ENCODE results near the gene HOTAIR.
A peak's percentile ranks its signal among the peaks of the same experiment; 100 is the strongest.

HOTAIR gene

GRCh38 chr12:53998110-53998899, 23.6 kb upstream of the HOTAIR start:
- DNase-seq: no peak

DNA sequence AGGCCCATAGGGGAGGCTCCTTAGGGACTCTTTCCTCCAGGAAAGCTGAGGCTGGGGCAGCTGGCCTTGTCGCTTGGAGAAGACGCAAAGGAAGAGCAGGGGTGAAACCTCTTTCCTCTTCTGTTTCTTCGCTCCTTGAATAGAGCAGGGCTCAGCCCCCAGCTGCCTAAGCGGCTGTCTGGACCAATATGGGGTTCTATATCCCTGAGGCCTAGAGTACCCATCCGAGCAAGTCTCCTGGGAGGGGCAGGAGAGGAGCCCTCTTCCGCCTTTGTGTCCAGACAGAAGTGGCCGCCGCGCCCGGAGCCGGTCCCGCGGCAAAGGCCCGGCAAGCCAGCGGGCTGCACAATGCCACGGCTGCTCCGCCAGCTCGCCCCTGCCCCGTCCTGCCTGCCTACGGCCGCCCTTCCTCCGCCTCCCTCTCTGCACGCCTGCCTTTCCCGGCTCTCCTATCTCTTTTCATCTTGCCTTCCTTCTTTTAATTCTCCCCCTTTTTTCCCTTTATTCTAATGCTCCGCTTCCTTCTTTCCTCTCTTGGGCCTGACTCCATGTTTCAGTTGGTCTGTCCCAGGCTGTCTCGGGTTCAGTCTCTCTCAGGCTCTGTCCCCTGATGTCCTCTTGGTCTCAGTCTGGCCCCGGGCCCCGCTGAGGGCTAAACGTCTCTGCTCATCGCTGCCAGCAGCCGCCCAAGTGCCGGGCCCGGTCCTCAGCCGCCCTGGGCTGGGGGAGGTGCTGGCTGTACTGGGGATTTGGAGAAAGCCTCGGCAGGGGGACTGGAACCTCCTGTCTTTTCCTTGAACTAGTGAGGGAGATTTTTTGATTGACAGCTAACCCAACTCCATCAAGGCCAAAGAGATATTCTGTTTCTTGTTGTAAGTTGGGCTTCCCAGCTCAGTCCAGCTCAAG, 22.7 kb upstream of the HOTAIR start:
- no peak for DNase-seq

GRCh38 chr12:53996240-53997203, 21.8 kb upstream of the HOTAIR start:
- no peak for DNase-seq

DNA sequence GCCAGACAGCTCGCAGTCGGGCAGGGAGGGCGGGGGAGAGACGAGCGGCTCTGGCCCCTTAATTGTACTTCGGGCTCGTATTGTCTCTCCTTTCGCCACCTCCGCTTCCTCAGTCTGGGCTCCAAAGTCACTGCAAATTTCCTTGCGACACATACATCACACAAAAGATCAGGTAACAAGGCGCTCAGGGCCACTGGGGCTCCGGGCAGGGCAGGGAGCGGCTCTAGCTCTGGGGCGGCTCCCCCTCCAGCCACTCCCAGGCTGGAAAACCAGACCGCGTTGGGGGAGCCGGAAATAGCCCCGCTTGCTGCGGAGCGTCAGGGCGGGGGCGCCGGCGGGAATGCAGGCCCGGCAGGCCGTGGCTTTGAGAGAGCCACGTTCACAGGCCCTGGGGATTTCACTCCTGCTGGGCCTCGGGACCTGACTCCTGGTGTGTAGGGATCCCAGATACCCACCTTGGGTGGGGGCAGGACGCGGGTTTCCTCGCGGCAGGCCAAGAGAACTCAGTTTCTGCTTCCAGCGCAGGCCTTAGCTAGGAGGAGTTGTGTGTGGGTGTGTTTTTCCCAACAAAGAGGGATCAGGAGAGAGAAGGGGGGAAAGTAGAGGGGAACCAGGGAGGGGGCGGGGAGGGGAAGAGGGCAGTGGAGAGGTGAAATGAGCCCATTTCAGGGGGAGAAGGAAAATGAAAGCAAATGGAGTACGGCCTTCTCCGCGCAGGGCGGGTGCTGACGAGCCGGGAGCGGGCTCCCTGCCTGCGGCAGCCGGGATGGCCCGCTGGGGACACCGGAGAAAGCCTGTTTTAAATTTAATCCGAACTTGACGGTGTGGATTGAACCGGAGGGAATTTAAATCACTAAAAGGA, 20.9 kb upstream of the HOTAIR start:
- peak; percentile 53 for DNase-seq

DNA sequence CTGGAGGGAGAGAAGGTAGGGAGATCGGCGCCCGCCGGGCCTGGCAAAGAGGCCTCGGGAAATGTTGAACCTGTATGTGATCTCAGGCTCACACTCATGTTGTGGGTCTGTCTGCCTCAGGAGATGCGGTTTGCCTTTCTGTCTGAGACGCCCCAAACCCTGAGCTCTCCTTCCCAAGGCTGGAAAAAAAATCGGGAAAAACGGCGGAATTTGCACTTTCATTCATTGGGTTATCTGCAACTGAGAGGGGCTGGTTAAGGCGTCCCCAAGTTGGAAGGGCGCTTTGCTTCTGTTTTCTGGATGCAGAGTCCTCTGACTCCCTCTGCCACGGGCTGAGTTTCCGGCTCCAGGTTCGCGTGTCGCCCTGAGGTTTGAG, 20.2 kb upstream of the HOTAIR start:
- no peak for DNase-seq

- DNase-seq: no peak
These were observed 19.7 kb upstream of the HOTAIR start for GRCh38 chr12:53994264-53995001.

GRCh38 chr12:53994009-53994263, 19.2 kb upstream of the HOTAIR start:
- DNase-seq: no peak

DNA sequence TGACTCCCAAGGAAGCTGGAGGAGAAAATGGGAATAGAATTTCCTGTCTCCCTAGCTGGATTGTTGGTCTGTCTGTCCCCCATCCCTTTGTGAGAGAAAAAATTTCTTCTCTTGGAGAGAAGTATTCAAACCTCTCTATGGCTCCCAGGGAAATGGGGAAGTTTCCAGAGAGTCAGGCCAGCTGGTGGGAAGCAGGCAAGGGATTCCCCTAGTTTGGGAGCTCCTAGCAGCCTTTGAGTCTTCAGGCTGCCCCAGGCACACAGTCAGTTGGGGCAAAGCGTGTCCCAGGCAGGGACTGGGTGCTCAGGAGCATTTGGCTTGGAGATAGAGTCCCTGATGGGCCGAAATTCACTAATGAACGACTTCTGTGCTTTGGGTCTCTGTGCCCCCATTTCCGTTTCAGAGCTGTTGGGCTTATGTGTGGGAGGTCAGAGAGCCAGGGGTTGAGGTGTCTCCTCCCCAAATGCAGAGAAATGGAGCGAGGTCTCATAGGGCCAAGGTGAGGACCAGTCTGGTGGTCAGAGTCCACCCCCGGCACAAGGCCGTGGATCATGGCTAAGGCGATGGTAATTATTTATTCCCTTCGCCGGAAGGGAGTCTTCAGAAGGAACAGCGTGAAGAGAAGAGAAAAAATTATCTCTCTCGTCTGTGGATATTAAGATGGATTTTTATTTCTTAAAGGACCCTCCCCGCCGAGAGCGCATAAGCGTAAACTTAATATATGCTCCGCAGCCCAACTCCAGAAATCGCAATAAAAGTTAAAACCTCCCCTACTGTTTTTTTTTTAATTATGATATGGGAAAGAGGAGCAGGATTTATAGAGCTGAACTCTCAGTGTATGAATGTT, 18.6 kb upstream of the HOTAIR start:
- DNase-seq: peak; percentile 25

DNA sequence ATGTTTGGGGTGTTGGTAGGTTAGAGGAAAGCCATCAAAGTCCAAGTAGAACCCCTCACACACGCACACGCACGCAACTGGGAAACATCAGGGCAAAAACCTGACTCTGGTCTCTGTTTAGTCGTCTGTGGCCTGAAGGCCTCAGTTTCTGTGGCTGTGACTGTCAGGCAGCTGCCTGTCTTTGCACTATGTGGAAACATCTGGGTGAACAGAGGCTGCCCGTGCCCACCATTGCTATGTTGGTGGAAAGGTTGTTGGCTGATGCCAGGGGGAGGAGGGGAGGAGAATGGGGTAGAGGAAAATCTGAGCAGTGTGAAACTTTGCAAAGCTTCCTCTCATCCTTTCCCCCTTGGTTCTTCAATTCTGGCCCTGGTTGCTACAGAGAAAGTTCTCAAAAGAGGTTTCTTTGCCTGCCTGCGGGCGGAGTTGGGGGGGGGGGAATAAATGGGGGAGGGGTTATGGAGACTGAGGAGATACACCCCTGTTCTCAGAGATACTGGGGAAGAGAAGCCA, 17.7 kb upstream of the HOTAIR start:
- DNase-seq: no peak

- no peak for DNase-seq
These were observed 16.3 kb upstream of the HOTAIR start for GRCh38 chr12:53991077-53991460.

DNA sequence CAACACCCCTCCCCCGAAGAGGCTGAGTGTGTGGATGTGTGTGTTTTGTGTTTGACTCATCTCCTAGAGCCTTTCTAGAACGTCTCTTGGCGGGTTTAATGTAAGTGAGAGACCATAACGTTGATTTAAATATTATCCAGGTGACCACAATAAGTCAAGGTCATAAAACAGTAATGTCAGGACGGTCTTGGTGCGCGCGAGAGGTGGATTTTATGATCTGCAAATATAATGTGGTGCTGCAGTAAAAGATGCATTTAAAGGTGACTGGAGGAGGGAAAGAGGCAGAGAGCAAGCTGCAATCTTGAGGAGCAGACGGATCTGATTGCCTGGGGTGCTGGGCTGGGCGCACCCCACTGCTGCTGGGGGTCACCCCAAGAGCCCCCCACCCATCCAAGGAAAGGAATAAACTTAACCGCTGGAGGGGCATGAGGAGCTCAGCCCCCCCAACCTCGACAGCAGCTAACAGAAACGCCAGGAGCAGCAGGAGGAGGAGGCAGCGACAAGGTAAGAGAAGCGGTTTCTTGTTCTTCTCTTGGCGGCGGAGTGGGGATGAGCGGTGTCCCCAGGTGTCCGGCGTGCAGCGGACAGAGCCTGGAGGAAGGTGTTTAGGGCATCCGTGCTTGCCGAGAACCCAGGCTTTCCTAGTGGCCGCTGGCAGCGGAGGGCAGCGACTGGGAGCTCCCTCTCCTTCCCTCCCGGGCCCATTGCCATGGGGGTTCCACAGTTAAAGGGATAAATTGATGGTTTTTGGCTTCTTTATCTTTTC, 15.7 kb upstream of the HOTAIR start:
- DNase-seq: no peak

DNA sequence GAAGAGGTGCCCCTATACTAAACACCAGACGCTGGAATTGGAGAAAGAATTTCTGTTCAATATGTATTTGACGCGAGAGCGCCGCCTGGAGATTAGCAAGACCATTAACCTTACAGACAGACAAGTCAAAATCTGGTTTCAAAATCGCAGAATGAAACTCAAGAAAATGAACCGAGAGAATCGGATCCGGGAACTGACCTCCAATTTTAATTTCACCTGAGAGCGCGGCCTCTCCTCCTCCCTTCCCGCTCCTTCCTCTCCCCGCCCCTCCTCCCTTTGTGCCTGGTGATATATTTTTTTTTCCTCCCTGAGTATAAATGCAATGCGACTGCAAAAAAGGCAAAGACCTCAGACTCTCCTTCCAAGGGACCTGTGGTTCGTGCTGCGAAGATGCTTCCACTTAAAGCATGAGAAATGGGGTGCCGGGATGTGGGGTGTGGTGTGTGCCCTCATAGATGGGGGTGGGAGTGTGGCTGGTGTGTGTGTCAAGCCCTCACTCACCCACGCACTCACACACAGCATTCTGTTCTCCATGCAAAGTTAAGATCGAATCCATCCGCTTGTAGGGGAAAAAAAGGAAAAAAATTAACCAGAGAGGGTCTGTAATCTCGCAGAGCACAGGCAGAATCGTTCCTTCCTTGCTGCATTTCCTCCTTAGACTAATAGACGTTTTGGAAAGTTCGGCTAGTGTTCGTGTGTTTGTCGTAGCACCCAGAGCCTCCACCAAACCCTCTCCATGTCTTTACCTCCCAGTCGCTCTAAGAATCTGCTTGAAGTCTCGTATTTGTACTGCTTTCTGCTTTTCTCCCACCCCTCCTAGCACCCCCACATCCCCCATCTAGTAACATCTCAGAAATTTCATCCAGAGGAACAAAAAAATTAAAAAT, 14.7 kb upstream of the HOTAIR start:
- peak; percentile 59 for DNase-seq

GRCh38 chr12:53988541-53989226, 13.9 kb upstream of the HOTAIR start:
- no peak for DNase-seq

GRCh38 chr12:53987787-53988230, 13.1 kb upstream of the HOTAIR start:
- no peak for DNase-seq

GRCh38 chr12:53986686-53987483, 12.1 kb upstream of the HOTAIR start:
- no peak for DNase-seq

DNA sequence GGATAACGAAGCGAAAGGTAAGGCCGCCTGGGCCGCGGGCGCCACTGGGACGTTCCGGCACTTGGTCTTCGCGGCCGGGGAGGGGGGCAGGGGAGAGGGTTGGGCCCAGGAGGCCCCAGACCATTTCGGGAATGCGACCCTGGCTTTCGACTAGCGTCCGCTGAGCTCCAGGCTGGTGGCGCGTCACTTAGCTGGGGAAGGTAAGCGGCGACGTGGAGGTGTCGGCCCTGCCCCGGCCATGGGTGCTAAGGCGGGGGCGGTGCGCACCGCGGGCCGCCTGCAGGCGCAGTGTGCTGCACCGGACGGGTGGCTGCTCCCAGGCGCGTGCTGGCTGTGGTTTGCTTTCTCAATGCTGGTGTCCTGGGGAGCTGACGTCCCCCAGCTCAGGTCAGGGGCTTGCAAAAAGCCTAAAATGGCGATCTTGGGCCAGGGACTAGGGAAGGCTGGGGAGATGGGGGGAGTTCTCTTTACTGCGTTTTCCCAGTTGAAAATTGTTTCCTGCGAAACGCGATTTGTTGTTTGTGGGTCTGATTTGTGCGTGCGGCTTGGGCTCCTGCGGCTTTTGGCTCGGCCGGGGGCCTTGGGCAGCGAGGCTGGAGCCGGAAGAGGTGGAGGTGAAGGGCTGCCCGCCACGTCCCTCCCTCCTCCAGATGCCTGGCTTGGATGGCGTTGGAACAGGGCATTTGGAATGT, 11.4 kb upstream of the HOTAIR start:
- DNase-seq: no peak

Measured in suppressor macrophage treated with lipopolysaccharide for 4 hours (primary cell).